Thymus (tissue), 11 donors: Measurements from ENCODE around the gene INHBC. TPM values are rescaled to one million over a fixed set of nuclear protein-coding genes. Genes with fewer than 3 reads are reported as not detected.
"Not testable (repeated sequence)": the region's sequence is repeated elsewhere in the genome, so short reads cannot be mapped to it uniquely, and the experiment has no call there.

Experiments
- DNase-seq, 9 donors: peaks; one replicate each; pipeline ENCODE4 v3.0.0-alpha.2; 2013; ENCODE audit warnings: low spot score in 9 of 9, low read depth in 6 of 9, missing footprints in 1 of 9
- H3K27ac ChIP-seq, 2 donors: one replicate each; pipeline ENCODE4 v1.5.1; 2013; ENCODE audit warnings: control low read depth in 1 of 2, low read depth in 1 of 2, low read length in 1 of 2, mild to moderate bottlenecking in 1 of 2, moderate library complexity in 1 of 2
- H3K27me3 ChIP-seq, 2 donors: one replicate each; pipeline ENCODE4 v1.5.1; 2013; ENCODE audit warnings: low read length in 1 of 2; ENCODE audit not compliant: control insufficient read depth in 2 of 2, insufficient read depth in 1 of 2
- H3K36me3 ChIP-seq, 2 donors: one replicate each; pipeline ENCODE4 v1.5.1; 2013; ENCODE audit warnings: low read length in 1 of 2, mild to moderate bottlenecking in 1 of 2, moderate library complexity in 1 of 2; ENCODE audit not compliant: control insufficient read depth in 2 of 2, insufficient read depth in 2 of 2
- H3K4me1 ChIP-seq, 2 donors: one replicate each; pipeline ENCODE4 v1.5.1; 2013; ENCODE audit warnings: low read length in 2 of 2; ENCODE audit not compliant: control insufficient read depth in 2 of 2, insufficient read depth in 2 of 2
- H3K4me3 ChIP-seq, 2 donors: one replicate each; pipeline ENCODE4 v1.5.1; 2013; ENCODE audit warnings: low read length in 2 of 2, control low read depth in 1 of 2, mild to moderate bottlenecking in 1 of 2
- H3K9me3 ChIP-seq, 2 donors: one replicate each; pipeline ENCODE4 v1.5.1; 2013; ENCODE audit warnings: low read length in 1 of 2, mild to moderate bottlenecking in 1 of 2; ENCODE audit not compliant: control insufficient read depth in 2 of 2, insufficient read depth in 1 of 2
- WGBS: extraction: QIAGEN DNeasy Blood & Tissue Kit; methylation state at CpG from one replicate; pipeline ENCODE4 v1.1.7; 2013; 5-methylcytosine and 5-hydroxymethylcytosine counted together
- polyA plus RNA-seq: library from polyadenylated mRNA; stranded (reverse); fragments of 200-250 nt; gene quantifications from one replicate; pipeline ENCODE4 v1.2.3, GENCODE V29; 2013
- total RNA-seq: library from RNA; stranded (reverse); fragments of 120-200 nt; gene quantifications from one replicate; pipeline ENCODE4 v1.2.4, GENCODE V29; 2013
- donor health status: healthy.

Gene INHBC
- total and polyA plus RNA-seq, 2 donors, result 0.05 TPM; not detected in 1

- peak in 1 of 9 donors; percentile 14 for DNase-seq
- H3K36me3 ChIP-seq, result peaks cover 42 to 46% of the 10 kb centered on the region in 2 donors
- WGBS, result 96% methylated on average over 15 of the region's 15 CpGs
- H3K4me3 ChIP-seq, result no peak overlapping the region
- peaks cover 8 to 17% of the 10 kb centered on the region in 2 donors for H3K4me1 ChIP-seq
- no peaks in the 10 kb centered on the region for H3K27me3 ChIP-seq
- H3K9me3 ChIP-seq, result no peaks in the 10 kb centered on the region
- no peak overlapping the region for H3K27ac ChIP-seq
Observed at GRCh38 chr12:57491393-57492280, 57.1 kb downstream of the INHBC start.

GRCh38 chr12:57495051-57495701, 60.6 kb downstream of the INHBC start:
- not testable (repeated sequence) for H3K9me3 ChIP-seq, H3K4me3 ChIP-seq, H3K4me1 ChIP-seq, H3K27me3 ChIP-seq, DNase-seq, H3K27ac ChIP-seq
- peaks cover 54 to 61% of the 10 kb centered on the region in 2 donors for H3K36me3 ChIP-seq
- over 99% methylated on average over 45 of the region's 48 CpGs for WGBS

GRCh38 chr12:57496822-57497221, 62.2 kb downstream of the INHBC start:
- Histone ChIP-seq H3K27ac (no peak overlapping the region), H3K4me1 (no peaks in the 10 kb centered on the region), H3K4me3 (no peak overlapping the region), H3K36me3 (peaks cover 47 to 62% of the 10 kb centered on the region in 2 donors), H3K27me3 (no peaks in the 10 kb centered on the region), H3K9me3 (no peaks in the 10 kb centered on the region)
- DNase-seq, result no peak

- DNase-seq, result no peak
- no peak overlapping the region for H3K4me3 ChIP-seq
- H3K9me3 ChIP-seq, result no peaks in the 10 kb centered on the region
- H3K27ac ChIP-seq, result no peak overlapping the region
- H3K27me3 ChIP-seq, result no peaks in the 10 kb centered on the region
- H3K36me3 ChIP-seq, result peaks cover 48 to 66% of the 10 kb centered on the region in 2 donors
- no peaks in the 10 kb centered on the region for H3K4me1 ChIP-seq
- 97% methylated on average over 12 of the region's 12 CpGs for WGBS
Observed at GRCh38 chr12:57497223-57498131, 62.9 kb downstream of the INHBC start.

GRCh38 chr12:57498132-57498502, 63.5 kb downstream of the INHBC start:
- DNase-seq, result no peak
- Histone ChIP-seq H3K4me1 (no peaks in the 10 kb centered on the region), H3K9me3 (no peaks in the 10 kb centered on the region), H3K27me3 (no peaks in the 10 kb centered on the region), H3K36me3 (peaks cover 44 to 65% of the 10 kb centered on the region in 2 donors), H3K27ac (no peak overlapping the region), H3K4me3 (no peak overlapping the region)
- 97% methylated on average over 9 of the region's 9 CpGs for WGBS

- DNase-seq, result no peak
- 97% methylated on average over 4 of the region's 4 CpGs for WGBS
- no peak overlapping the region for H3K4me3 ChIP-seq
- H3K27me3 ChIP-seq, result no peaks in the 10 kb centered on the region
- peaks cover 48 to 69% of the 10 kb centered on the region in 2 donors for H3K36me3 ChIP-seq
- H3K9me3 ChIP-seq, result no peaks in the 10 kb centered on the region
- H3K27ac ChIP-seq, result no peak overlapping the region
- H3K4me1 ChIP-seq, result no peaks in the 10 kb centered on the region
Observed at GRCh38 chr12:57498571-57498970, 64.0 kb downstream of the INHBC start.

- no peak for DNase-seq
- Histone ChIP-seq H3K9me3 (no peaks in the 10 kb centered on the region), H3K4me1 (no peaks in the 10 kb centered on the region), H3K36me3 (peaks cover 59 to 80% of the 10 kb centered on the region in 2 donors), H3K27me3 (no peaks in the 10 kb centered on the region), H3K27ac (no peak overlapping the region), H3K4me3 (no peak overlapping the region)
- WGBS, result 98% methylated on average over 11 of the region's 11 CpGs
Observed at GRCh38 chr12:57500213-57500612, 65.6 kb downstream of the INHBC start.
